IPS DF 4.7 (cell line): ENCODE data around the gene C12orf57.

Experiments used
- DNase-seq: peaks from one replicate; pipeline ENCODE4 v3.0.0-alpha.2; 2013; ENCODE audit warnings: low spot score; ENCODE audit errors: extremely low read depth

Gene C12orf57

GRCh38 chr12:6952863-6953441 is 9.1 kb downstream of the C12orf57 start:
- DNase-seq, result no peak

DNA sequence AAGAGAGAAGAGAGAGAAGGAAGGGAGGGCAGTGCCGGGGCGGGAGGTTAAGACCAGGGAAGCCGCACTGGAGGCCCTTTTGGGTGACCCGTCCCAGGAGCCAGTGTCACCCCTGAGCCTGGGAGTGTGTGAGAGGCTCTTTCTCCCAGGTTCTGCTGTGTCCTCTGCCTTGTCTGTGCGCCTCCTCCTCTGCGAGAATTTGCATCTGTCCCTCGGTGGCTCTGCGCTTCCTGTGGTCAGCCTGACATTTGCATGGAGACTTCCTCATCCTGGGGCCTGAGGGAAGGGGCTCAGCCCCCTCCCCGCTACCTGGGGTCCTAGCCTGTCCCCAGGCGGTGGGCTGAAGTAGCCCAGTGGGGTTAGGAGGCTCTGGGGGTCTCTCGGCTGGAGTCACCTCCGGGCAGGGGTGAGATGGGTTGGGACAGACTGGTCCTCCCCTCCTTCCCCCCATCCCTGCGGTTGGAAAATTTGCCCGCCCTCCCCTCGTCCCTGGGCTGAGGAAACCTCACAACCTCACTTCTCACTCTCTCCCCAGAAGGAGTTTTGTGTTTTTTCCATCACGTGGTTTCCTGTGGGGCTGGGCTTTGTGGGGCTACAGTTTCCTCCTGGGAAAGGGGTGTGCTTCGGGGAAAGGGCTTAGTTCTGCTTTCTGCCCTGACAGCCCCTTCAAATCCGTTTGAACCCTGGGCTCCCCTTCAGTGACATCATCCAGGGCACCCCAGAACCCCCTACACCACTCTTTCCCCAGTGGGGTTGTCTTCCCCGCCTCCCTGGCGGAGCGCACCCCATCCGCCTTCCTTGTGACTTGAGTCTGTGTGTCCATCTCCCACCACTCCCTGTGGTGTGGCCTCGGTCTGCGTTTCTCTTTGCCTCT is 9.9 kb downstream of the C12orf57 start:
- DNase-seq, result no peak

DNA sequence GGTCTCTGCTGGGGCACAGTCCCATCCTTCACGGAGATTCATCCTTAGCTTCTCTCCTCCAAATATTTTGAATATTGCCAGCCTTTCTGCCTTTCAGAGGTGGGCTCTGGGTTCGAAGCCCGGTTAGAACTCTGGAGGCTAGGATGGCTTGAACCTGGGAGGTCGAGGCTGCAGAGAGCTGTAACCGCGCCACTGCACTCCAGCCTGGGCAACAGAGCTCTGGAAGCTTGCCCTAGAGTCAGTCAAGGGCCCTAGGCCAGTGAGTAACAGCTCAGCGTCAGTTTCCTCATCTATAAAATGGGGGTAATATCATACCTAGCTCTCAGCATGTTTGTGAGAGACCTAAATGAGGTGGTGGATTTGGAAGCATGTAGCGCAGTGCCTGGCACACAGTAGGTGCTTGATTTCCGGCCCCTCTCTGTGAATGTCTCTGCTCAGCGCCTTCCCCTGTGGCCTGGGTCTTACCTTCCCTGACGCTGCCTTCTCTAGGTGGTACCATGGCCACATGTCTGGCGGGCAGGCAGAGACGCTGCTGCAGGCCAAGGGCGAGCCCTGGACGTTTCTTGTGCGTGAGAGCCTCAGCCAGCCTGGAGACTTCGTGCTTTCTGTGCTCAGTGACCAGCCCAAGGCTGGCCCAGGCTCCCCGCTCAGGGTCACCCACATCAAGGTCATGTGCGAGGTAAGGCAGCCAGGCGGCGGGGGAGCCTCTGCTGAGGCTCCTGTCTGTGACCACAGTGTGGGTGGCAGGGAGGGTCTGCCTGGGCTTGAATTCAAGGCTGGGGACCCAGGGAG is 10.7 kb downstream of the C12orf57 start:
- no peak for DNase-seq

DNA sequence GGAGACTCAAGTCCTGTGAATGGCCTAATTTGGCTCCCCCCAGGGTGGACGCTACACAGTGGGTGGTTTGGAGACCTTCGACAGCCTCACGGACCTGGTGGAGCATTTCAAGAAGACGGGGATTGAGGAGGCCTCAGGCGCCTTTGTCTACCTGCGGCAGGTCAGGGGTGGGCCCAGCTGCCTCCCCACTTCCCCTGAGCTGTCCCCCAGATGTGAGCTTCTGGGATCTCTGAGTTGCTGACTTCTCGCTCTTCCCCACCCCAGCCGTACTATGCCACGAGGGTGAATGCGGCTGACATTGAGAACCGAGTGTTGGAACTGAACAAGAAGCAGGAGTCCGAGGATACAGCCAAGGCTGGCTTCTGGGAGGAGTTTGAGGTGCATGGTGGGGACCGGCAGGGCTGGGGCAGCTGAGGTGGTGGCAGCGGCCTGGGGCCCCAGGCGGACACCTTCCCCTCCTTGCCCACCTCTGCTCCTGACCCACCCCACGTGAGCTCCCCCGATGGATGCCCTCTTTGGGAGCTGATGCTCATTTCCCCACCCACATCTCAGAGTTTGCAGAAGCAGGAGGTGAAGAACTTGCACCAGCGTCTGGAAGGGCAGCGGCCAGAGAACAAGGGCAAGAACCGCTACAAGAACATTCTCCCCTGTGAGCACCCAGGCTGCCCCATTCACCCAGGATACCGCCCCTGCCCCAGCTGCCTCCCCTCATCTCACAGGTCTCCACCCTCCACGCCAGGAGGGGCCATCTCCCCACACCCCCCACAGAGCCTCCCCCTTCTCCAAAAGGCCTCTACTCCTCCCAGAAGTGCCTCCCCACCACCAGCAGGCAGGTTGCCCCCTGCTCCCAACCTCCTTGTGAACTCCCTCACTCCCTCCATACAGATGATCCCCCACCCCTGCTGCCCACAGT is 11.5 kb downstream of the C12orf57 start:
- DNase-seq, result no peak

DNA sequence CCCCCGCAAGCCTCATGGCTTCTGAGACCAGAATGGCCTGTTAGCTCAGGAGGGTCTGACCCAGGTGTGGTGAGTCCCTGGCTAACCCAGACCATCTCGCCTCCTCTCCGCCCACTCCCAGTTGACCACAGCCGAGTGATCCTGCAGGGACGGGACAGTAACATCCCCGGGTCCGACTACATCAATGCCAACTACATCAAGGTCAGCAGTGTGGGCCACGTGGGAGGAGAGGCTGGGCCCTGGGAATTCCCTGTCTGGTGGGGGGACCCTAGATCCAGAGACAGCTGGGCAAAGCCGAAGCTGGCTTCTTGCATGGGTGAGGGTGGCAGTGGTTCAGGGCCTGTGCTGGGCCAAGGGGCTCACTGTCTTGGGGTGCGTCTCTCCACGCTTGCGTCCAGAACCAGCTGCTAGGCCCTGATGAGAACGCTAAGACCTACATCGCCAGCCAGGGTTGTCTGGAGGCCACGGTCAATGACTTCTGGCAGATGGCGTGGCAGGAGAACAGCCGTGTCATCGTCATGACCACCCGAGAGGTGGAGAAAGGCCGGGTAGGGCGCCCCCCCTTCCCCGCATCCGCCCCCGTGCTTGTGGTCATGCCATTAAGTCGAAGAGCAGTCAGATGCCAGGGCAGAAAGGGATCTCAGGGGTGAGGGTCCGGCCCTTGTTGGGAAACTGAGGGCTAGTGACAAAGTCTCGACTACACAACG is 12.4 kb downstream of the C12orf57 start:
- DNase-seq, result no peak

GRCh38 chr12:6957151-6957701 is 13.4 kb downstream of the C12orf57 start:
- DNase-seq, result no peak

DNA sequence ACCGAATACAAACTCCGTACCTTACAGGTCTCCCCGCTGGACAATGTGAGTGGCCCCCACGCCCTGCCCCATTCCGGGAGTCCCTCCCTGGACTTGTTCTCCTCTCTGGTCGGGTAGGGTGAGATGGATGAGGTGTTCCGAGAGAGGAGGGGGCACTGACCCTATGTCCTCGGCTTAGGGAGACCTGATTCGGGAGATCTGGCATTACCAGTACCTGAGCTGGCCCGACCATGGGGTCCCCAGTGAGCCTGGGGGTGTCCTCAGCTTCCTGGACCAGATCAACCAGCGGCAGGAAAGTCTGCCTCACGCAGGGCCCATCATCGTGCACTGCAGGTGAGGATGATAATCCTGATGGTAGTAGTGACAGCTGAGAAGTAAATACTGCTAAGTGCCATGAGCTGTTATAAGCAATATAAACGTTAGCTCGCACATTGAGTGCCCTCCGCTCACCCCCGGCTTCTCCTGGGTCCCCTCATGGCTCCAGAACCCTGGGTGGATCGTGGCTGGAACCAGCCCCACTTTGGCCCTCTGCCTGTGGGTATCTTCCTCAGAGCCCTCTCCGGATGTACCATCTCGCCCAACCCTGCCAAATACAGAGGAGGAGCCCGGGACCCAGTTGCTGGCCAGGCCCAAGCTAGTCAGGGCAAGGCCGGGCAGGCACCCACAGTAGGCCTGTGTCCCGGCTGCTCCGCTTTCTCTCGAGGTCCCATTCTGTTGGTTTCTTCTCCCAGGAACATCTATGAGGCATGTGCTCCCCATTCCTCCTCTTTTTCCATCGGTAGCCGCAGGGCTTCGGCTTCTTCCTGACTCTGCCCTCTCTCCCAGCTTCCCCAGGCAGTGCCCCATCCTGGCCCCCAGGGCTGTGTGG is 14.2 kb downstream of the C12orf57 start:
- DNase-seq, result no peak

- DNase-seq, result no peak
Measured at GRCh38 chr12:6958609-6959057, 14.8 kb downstream of the C12orf57 start.

DNA sequence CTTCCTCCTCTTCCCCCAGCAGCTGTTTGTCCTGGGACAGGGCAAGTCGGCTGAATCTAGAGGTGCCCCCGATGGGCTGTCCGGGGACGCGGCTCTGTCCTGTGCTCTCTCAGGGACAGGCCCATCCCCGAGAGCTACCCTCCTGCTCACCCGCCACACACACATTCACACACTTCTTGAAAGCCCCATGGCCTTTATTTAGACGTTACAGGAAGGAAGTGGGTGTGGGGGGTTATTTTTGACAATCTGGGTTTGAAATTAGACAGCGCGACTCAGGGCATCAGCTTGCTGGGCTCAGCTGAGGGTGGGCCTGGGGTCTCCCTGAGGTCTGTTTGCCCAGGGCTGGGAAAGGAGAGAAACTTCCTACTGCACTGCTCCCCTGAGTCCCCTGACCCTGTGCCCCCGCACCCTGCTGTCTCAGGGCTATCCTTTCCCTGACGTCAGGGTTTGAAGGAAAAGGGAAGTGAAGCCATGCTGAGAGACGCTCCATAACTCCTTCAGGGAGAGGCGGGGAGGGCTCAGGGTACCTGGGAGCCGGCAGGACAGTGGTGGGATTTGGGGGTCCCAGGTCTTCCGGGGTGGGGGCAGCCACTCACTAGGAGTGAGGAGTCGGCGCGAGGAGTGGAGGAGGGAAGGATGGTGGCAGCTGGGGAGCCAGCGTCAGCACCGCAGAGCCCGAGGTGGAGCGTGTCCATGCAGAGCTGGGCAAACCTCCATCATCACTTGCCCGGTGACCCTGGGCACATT is 15.4 kb downstream of the C12orf57 start:
- no peak for DNase-seq

- DNase-seq, result no peak
Measured at GRCh38 chr12:6959805-6960592, 16.2 kb downstream of the C12orf57 start.

GRCh38 chr12:6960593-6961277 is 16.9 kb downstream of the C12orf57 start:
- DNase-seq, result no peak

- DNase-seq, result no peak
Measured at GRCh38 chr12:6961278-6961694, 17.5 kb downstream of the C12orf57 start.

GRCh38 chr12:6961695-6962284 is 18.0 kb downstream of the C12orf57 start:
- DNase-seq, result peak; percentile 58

DNA sequence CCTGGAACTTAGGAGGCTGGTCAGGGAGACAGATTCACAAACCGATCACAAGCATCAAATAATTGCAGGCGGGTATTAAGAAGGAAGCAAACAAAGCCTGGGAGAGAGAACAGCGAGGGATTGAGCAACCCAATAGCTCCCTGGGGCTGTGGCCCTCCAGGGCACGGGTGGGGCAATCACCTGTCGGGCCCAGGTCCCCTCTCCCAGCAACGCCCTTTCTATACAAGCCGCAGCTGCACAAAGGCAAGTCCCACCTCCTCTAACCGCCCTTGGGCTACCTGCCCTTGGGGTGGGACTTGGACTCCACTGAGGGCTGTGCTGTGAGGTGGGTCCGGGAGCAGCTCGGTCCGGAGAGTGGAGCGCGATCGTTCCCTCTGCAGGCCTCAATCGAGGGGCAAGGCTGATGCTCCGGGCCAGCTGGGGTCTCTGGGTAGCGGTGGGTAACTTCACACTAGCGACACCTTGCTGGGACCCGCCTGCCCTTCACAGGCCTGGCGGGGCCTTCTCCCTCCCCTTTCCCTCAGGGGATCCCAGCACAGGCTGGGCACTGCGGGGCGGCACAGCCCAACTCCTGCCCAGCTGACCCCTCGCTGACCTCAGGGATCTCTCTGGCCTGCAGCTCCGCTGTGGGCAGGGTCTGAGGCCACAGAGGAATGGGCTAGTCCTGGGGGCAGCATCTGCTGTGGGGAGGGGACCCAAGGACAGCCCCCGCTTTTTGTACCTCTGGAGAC is 18.6 kb downstream of the C12orf57 start:
- DNase-seq, result no peak

DNA sequence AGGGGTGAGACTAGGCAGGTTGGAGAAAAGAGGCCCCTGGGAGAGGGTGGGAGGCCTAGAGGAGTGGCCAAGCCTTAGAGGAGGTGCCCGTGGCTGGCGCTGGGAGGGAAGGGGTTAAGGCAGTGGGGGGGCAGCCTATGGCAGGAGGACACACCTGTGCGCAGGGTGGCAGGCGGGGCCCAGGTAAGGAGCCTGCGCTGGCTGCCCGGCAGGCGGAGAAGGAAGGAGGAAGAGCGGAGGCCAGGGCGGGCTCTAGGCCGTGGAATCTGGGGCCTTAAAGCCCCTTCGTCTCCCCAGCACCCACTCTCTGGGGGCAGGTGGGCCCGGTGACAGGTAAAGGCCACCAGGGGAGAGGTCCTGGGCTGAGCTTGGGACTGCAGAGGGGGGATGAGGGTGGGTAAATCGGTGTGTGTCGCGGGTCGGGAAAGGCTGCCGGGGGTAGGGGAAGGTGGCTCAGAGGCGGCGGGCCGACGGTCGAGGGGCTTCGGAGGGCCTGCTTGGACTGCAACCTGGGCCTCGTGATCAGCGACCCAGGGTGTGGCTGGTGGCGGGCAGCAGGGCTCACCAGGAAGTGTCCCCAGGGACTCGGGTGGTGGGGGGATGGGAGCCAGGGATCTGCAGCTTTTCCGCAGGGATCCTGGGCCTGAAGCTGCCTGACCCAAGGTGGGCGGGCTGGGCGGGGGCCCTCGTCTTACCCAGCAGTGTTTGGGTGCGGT is 19.4 kb downstream of the C12orf57 start:
- no peak for DNase-seq
